Fibroblast of mammary gland (primary cell): ENCODE results near the gene CCM2.
"Not testable (repeated sequence)": the region's sequence is repeated elsewhere in the genome, so short reads cannot be mapped to it uniquely, and the experiment has no call there.

Experiments
- DNase-seq: peaks from one replicate; pipeline ENCODE4 v3.0.0-alpha.2; 2010; ENCODE audit warnings: low read depth
- H3K4me3 ChIP-seq: 2 replicates; pipeline ENCODE4 v1.5.1; 2011; ENCODE audit warnings: low read depth, mild to moderate bottlenecking, low read length, moderate library complexity; ENCODE audit not compliant: control insufficient read depth
- TF ChIP-seq, protein P1 (sequence below): conservative IDR thresholded peaks from 2 replicates; pipeline ENCODE4 v1.5.1; 2011; ENCODE audit warnings: low read depth, low read length, inconsistent platforms; ENCODE audit not compliant: control insufficient read depth, insufficient read depth

The CCM2 gene

GRCh38 chr7:45108863-45109262 is 108.9 kb downstream of the CCM2 start:
- H3K4me3 ChIP-seq: no peak overlapping the region
- TF ChIP-seq, protein P1, sequence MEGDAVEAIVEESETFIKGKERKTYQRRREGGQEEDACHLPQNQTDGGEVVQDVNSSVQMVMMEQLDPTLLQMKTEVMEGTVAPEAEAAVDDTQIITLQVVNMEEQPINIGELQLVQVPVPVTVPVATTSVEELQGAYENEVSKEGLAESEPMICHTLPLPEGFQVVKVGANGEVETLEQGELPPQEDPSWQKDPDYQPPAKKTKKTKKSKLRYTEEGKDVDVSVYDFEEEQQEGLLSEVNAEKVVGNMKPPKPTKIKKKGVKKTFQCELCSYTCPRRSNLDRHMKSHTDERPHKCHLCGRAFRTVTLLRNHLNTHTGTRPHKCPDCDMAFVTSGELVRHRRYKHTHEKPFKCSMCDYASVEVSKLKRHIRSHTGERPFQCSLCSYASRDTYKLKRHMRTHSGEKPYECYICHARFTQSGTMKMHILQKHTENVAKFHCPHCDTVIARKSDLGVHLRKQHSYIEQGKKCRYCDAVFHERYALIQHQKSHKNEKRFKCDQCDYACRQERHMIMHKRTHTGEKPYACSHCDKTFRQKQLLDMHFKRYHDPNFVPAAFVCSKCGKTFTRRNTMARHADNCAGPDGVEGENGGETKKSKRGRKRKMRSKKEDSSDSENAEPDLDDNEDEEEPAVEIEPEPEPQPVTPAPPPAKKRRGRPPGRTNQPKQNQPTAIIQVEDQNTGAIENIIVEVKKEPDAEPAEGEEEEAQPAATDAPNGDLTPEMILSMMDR: no peak
- no peak for DNase-seq

- TF ChIP-seq, protein P1: peak; percentile 25
- H3K4me3 ChIP-seq: peak within 1 kb of the TSS; percentile 93
- peak; percentile 89 for DNase-seq
These were observed 111.6 kb downstream of the CCM2 start, which contains the start of gene TBRG4 for GRCh38 chr7:45111298-45112223. Gene TBRG4, minus strand, starts transcription at chr7:45111697. Its CDS starts 2,460 bp downstream, at chr7:45109237.

DNA sequence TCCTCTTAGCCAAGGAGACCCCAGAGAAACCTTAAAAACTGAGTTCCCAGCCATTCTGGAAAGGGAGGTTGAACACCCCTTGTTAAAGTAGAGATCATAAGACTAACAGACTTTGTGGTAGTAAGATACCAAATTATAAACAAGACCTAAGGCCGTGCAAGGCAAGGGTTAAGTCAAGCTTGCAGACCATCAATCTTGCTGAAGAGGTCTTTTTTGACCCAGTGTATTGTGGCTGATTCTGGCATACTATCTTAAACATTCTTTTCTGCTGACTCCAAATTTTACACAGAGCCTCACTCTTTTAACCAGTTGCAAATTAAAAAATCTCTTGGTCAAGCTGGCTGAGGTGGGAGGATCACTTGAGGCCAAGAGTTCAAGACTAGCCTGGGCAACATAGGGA is 112.6 kb downstream of the CCM2 start:
- no peak overlapping the region for H3K4me3 ChIP-seq
- DNase-seq: peak; percentile 18
- TF ChIP-seq, protein P1: no peak

GRCh38 chr7:45114257-45114656 is 114.3 kb downstream of the CCM2 start:
- DNase-seq, H3K4me3 ChIP-seq: not testable (repeated sequence)

DNA sequence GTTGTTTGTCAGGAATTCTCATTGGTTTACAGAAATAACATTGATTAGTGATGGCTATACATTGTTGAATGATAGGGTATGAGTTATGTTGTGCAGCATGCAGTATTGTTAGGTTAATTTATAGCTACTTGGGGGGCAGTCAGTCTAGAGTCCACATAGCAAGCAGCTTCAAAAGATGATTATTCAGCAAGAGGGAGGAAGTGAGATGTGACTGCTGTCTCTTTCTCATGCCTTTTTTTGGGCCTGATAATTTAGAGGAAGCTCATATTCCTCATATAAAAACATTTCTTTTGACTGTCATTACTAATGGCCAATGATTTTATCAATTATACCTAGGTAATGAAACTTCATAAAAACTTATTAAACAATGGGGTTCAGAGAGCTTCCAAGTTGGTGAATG is 114.9 kb downstream of the CCM2 start:
- TF ChIP-seq, protein P1: no peak
- DNase-seq: no peak
- H3K4me3 ChIP-seq: no peak overlapping the region

GRCh38 chr7:45116048-45116447 is 116.0 kb downstream of the CCM2 start:
- TF ChIP-seq, protein P1: no peak
- no peak overlapping the region for H3K4me3 ChIP-seq
- DNase-seq: no peak

GRCh38 chr7:45117582-45117981 is 117.6 kb downstream of the CCM2 start:
- DNase-seq: no peak
- TF ChIP-seq, protein P1: no peak
- H3K4me3 ChIP-seq: no peak overlapping the region
